H1 (cell line): Measurements from ENCODE around the gene PCDHGA11. TPM values are rescaled to one million over a fixed set of nuclear protein-coding genes. Genes with fewer than 3 reads are reported as not detected.
A peak's percentile ranks its signal among the peaks of the same experiment; 100 is the strongest.
"Not testable (repeated sequence)": the region's sequence is repeated elsewhere in the genome, so short reads cannot be mapped to it uniquely, and the experiment has no call there.

Source experiments
- CTCF ChIA-PET: fragments of 300-600 bp; sonication (Branson Sonifier 250); formaldehyde crosslinking; loops from one replicate; lab custom pipeline; 2021; ENCODE audit not compliant: partially characterized antibody; lab: Charles Lee
- POLR2A ChIA-PET: fragments of 300-600 bp; sonication (Branson Sonifier 250); formaldehyde crosslinking; loops from one replicate; lab custom pipeline; 2021; ENCODE audit warnings: inconsistent platforms; ENCODE audit not compliant: partially characterized antibody; lab: Charles Lee
- DNase-seq, 2 experiments: peaks; one replicate each; pipeline versions ENCODE4 v3.0.0 to v3.0.0-alpha.2; 2010 to 2022; ENCODE audit warnings: low spot score in 2 of 2, low read depth in 1 of 2, mixed read lengths in 1 of 2
- FAIRE-seq: peaks from 2 replicates; lab custom pipeline; 2011; peaks lifted over from hg19 to GRCh38; lab: Jason Lieb, UNC
- H2AFZ ChIP-seq: 2 replicates; pipeline ENCODE4 v1.8.1; 2012; ENCODE audit warnings: low read length, inconsistent platforms
- H2AK5ac ChIP-seq: 2 replicates; pipeline ENCODE4 v1.6.1; 2013; ENCODE audit warnings: low read depth, low read length
- H2BK120ac ChIP-seq: replicated peaks from 2 replicates; pipeline ENCODE3; 2013; ENCODE audit warnings: low read depth, low read length, inconsistent platforms
- H2BK12ac ChIP-seq: 2 replicates; pipeline ENCODE4 v1.6.1; 2013; ENCODE audit warnings: low read depth, low read length
- H2BK15ac ChIP-seq: 2 replicates; pipeline ENCODE4 v1.6.1; 2013; ENCODE audit warnings: low read length
- H2BK20ac ChIP-seq: 2 replicates; pipeline ENCODE4 v1.6.1; 2013; ENCODE audit warnings: low read length
- H2BK5ac ChIP-seq: 2 replicates; pipeline ENCODE4 v1.6.1; 2013; ENCODE audit warnings: low read depth, low read length
- H3K14ac ChIP-seq: 2 replicates; pipeline ENCODE4 v1.6.1; 2013; ENCODE audit warnings: inconsistent platforms; ENCODE audit not compliant: insufficient read length
- H3K18ac ChIP-seq: 2 replicates; pipeline ENCODE4 v1.6.1; 2013; ENCODE audit warnings: low read length; ENCODE audit errors: extremely low read depth
- H3K23ac ChIP-seq: 2 replicates; pipeline ENCODE4 v1.6.1; 2013; ENCODE audit warnings: inconsistent platforms; ENCODE audit not compliant: insufficient read length
- H3K23me2 ChIP-seq: 2 replicates; pipeline ENCODE4 v1.6.1; 2013; ENCODE audit warnings: low read depth, low read length
- H3K27ac ChIP-seq: 2 replicates; pipeline ENCODE4 v1.6.1; 2011; ENCODE audit warnings: low read depth, low read length, inconsistent platforms
- H3K27me3 ChIP-seq, 4 experiments: replicated peaks in 1 of 4; 1 replicate in 1 of 4; 2 replicates in 3 of 4; pipeline versions ENCODE4 v1.6.1 to v1.8.1; 2011 to 2013; ENCODE audit warnings: low read length in 3 of 4, mild to moderate bottlenecking in 3 of 4, inconsistent platforms in 2 of 4, mixed read lengths in 2 of 4, moderate library complexity in 1 of 4; ENCODE audit not compliant: control insufficient read depth in 3 of 4, insufficient read depth in 3 of 4; ENCODE audit errors: extremely low read depth in 1 of 4
- H3K36me3 ChIP-seq, 4 experiments: 2 replicates each; pipeline versions ENCODE4 v1.6.1 to v1.8.1; 2011 to 2013; ENCODE audit warnings: mild to moderate bottlenecking in 4 of 4, low read length in 3 of 4, moderate library complexity in 2 of 4, control low read depth in 1 of 4, inconsistent platforms in 1 of 4; ENCODE audit not compliant: insufficient read depth in 4 of 4, control insufficient read depth in 2 of 4
- H3K4ac ChIP-seq: replicated peaks from 2 replicates; pipeline ENCODE3; 2013; ENCODE audit warnings: low read length, low read depth, mixed read lengths, inconsistent platforms; ENCODE audit not compliant: insufficient read length
- H3K4me1 ChIP-seq, 4 experiments: replicated peaks in 1 of 4; 1 replicate in 1 of 4; 2 replicates in 3 of 4; pipeline versions ENCODE4 v1.6.1 to v1.8.1; 2011 to 2013; ENCODE audit warnings: low read length in 3 of 4, inconsistent platforms in 2 of 4, mixed read lengths in 1 of 4; ENCODE audit not compliant: insufficient read depth in 4 of 4, control insufficient read depth in 3 of 4
- H3K4me2 ChIP-seq, 2 experiments: 2 replicates each; pipeline versions ENCODE4 v1.6.1 to v1.8.1; 2011 to 2013; ENCODE audit warnings: low read depth in 2 of 2, low read length in 2 of 2, control low read depth in 1 of 2, inconsistent platforms in 1 of 2, mild to moderate bottlenecking in 1 of 2; ENCODE audit not compliant: insufficient read depth in 1 of 2
- H3K4me3 ChIP-seq, 4 experiments: fragments of 200-600, 300-600 bp in 1 of 4; sonication (generic), shearing (Covaris generic), sonication (Bioruptor Twin) in 1 of 4; 2 replicates each; pipeline versions ENCODE4 v1.5.1 to v1.8.1; 2011 to 2016; ENCODE audit warnings: low read length in 4 of 4, low read depth in 3 of 4, control low read depth in 2 of 4, inconsistent platforms in 2 of 4, mild to moderate bottlenecking in 2 of 4, mixed read lengths in 1 of 4, moderate library complexity in 1 of 4; ENCODE audit not compliant: insufficient read depth in 2 of 4; ENCODE audit errors: extremely low read depth in 1 of 4
- H3K56ac ChIP-seq: replicated peaks from 2 replicates; pipeline ENCODE3; 2013; ENCODE audit warnings: low read depth, mild to moderate bottlenecking, mixed read lengths, low read length, inconsistent platforms; ENCODE audit not compliant: insufficient read length
- H3K79me1 ChIP-seq: 2 replicates; pipeline ENCODE4 v1.6.1; 2013; ENCODE audit warnings: low read depth, low read length, control low read depth
- H3K79me2 ChIP-seq, 2 experiments: 2 replicates each; pipeline versions ENCODE4 v1.6.1 to v1.8.1; 2012 to 2013; ENCODE audit warnings: low read length in 2 of 2, mild to moderate bottlenecking in 2 of 2, inconsistent platforms in 1 of 2; ENCODE audit not compliant: insufficient read depth in 2 of 2, control insufficient read depth in 1 of 2
- H3K9ac ChIP-seq, 4 experiments: replicated peaks in 1 of 4; 1 replicate in 1 of 4; 2 replicates in 3 of 4; pipeline versions ENCODE4 v1.6.1 to v1.8.1; 2011 to 2013; ENCODE audit warnings: low read depth in 3 of 4, low read length in 3 of 4, control low read depth in 2 of 4, mild to moderate bottlenecking in 2 of 4, moderate library complexity in 2 of 4, inconsistent platforms in 1 of 4; ENCODE audit errors: extremely low read depth in 1 of 4
- H3K9me3 ChIP-seq, 2 experiments: 2 replicates each; pipeline versions ENCODE4 v1.6.1 to v1.8.1; 2012 to 2013; ENCODE audit warnings: mild to moderate bottlenecking in 2 of 2, moderate library complexity in 2 of 2, control low read depth in 1 of 2, inconsistent platforms in 1 of 2, low read depth in 1 of 2, low read length in 1 of 2, mixed read lengths in 1 of 2; ENCODE audit not compliant: insufficient read depth in 2 of 2
- H4K20me1 ChIP-seq, 2 experiments: replicated peaks in 1 of 2; 2 replicates each; pipeline versions ENCODE3 to v1.8.1; 2011 to 2013; ENCODE audit warnings: inconsistent platforms in 2 of 2, low read length in 2 of 2, mild to moderate bottlenecking in 1 of 2; ENCODE audit not compliant: insufficient read depth in 2 of 2, control insufficient read depth in 1 of 2
- H4K5ac ChIP-seq: 2 replicates; pipeline ENCODE4 v1.6.1; 2013; ENCODE audit warnings: low read length, low read depth, mixed read lengths, inconsistent platforms; ENCODE audit not compliant: insufficient read length
- H4K8ac ChIP-seq: 2 replicates; pipeline ENCODE4 v1.8.0; 2013; ENCODE audit warnings: mild to moderate bottlenecking, moderate library complexity, low read length, inconsistent platforms; ENCODE audit not compliant: insufficient read depth; ENCODE audit errors: extremely low read depth
- H4K91ac ChIP-seq: replicated peaks from 2 replicates; pipeline ENCODE3; 2013; ENCODE audit warnings: low read length, mixed read lengths, inconsistent platforms; ENCODE audit not compliant: insufficient read length
- WGBS, 2 experiments: shearing (Covaris generic) in 1 of 2; methylation state at CpG; one replicate each; pipeline versions ENCODE4 v1.1.6 to v1.1.7; 2013 to 2015; ENCODE audit warnings: low lambda C conversion rate in 2 of 2, mixed read lengths in 2 of 2, inconsistent platforms in 1 of 2, low coverage in 1 of 2, missing lambda C conversion rate in 1 of 2; ENCODE audit not compliant: insufficient replicate concordance in 2 of 2, insufficient coverage in 1 of 2, insufficient read length in 1 of 2; ENCODE audit errors: extremely low coverage in 1 of 2, missing lambda C conversion rate in 1 of 2; 5-methylcytosine and 5-hydroxymethylcytosine counted together
- polyA plus RNA-seq, 7 experiments: library from polyadenylated mRNA; depleted of rRNA in 3 of 7; stranded (reverse) in 5 of 7; unstranded in 2 of 7; fragments of >200 nt in 5 of 7; fragments of 200-250 nt in 2 of 7; gene quantifications; 1 replicate in 5 of 7; 2 replicates in 1 of 7; 4 replicates in 1 of 7; pipeline versions ENCODE4 v1.2.1 to v1.2.3, GENCODE V29; 2011 to 2013; ENCODE audit warnings: missing spikeins in 2 of 7, mixed read lengths in 2 of 7
- total RNA-seq: library from RNA; stranded (reverse); fragmentation: NEBNext Ultra II Directional; extraction: Animal tissue kit (Norgen Biotek cat#: 25700); gene quantifications from 2 replicates; pipeline ENCODE4 v1.2.1, GENCODE V29; 2021

The PCDHGA11 gene
- total and polyA plus RNA-seq, 2 of the 8 experiments (the other 6 are each of a cell fraction or from before 2014, with no cell fraction given), result 2.2 to 8.2 TPM

DNA sequence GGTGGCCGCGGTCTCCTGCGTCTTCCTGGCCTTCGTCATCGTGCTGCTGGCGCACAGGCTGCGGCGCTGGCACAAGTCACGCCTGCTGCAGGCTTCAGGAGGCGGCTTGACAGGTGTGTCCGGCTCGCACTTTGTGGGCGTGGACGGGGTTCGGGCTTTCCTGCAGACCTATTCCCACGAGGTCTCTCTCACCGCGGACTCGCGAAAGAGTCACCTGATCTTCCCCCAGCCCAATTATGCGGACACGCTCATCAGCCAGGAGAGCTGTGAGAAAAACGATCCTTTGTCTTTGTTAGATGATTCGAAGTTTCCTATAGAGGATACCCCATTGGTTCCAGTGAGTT lies 5.6 kb upstream of the PCDHGA11 start:
- H3K23ac ChIP-seq, H3K36me3 ChIP-seq, H3K23me2 ChIP-seq, H3K27ac ChIP-seq, POLR2A ChIA-PET, H2BK20ac ChIP-seq, H2BK120ac ChIP-seq, H3K79me1 ChIP-seq, H3K4ac ChIP-seq, H3K4me1 ChIP-seq, H4K91ac ChIP-seq, H3K4me3 ChIP-seq, H4K8ac ChIP-seq, H4K5ac ChIP-seq, H3K18ac ChIP-seq, H2BK12ac ChIP-seq, H4K20me1 ChIP-seq, H2AK5ac ChIP-seq, H3K14ac ChIP-seq, FAIRE-seq, H3K9ac ChIP-seq, H2BK5ac ChIP-seq, H3K56ac ChIP-seq, H2AFZ ChIP-seq, H3K79me2 ChIP-seq, H3K4me2 ChIP-seq, H2BK15ac ChIP-seq: not testable (repeated sequence)
- peak in 1 of 2 experiments; percentile 45 for DNase-seq
- CTCF ChIA-PET, result interaction anchor here (0.7 to 23.3 kb wide), 7 partner anchors 27 to 228 kb away, joined by 3 to 1236 read pairs (median 8); partner anchors contain the start of genes PCDHB9, PCDHGB1, PCDHGB2 and PCDHGB4
- peaks cover 0 to 12% (median 6%) of the 10 kb centered on the region in 4 experiments; a peak in 4 of 7 replicates for H3K27me3 ChIP-seq
- H3K9me3 ChIP-seq, result peaks cover 10 to 17% of the 10 kb centered on the region in 2 experiments
- WGBS, 2 experiments, result 91% methylated on average over 24 of the region's 24 CpGs; no CpG with 5 or more reads in 1 of the 2 experiments
